H54 (cell line): ENCODE measurements around the gene TMUB1.

Source experiments
- DNase-seq: peaks from one replicate; pipeline ENCODE4 v3.0.0; 2011; ENCODE audit warnings: low spot score, mixed read lengths; ENCODE audit not compliant: insufficient read length
- FAIRE-seq: peaks from 3 replicates; lab custom pipeline; 2011; peaks lifted over from hg19 to GRCh38; lab: Jason Lieb, UNC
- POLR2A ChIP-seq: IDR thresholded peaks from 2 replicates; pipeline ENCODE4 v1.6.1; 2011; ENCODE audit warnings: low read depth, mild to moderate bottlenecking, low read length

TMUB1 gene

GRCh38 chr7:151070574-151070960 is 12.7 kb downstream of the TMUB1 start:
- DNase-seq, result no peak
- FAIRE-seq, result no peak
- no peak for TF ChIP-seq POLR2A

- FAIRE-seq, result no peak
- no peak for TF ChIP-seq POLR2A
- DNase-seq, result no peak
These were observed 13.3 kb downstream of the TMUB1 start for GRCh38 chr7:151069841-151070573.

- FAIRE-seq, result no peak
- no peak for DNase-seq
- no peak for TF ChIP-seq POLR2A
These were observed 15.1 kb downstream of the TMUB1 start for GRCh38 chr7:151068069-151068773.

- FAIRE-seq, result no peak
- DNase-seq, result no peak
- no peak for TF ChIP-seq POLR2A
These were observed 16.9 kb downstream of the TMUB1 start for GRCh38 chr7:151066273-151066974.

- TF ChIP-seq POLR2A, result no peak
- FAIRE-seq, result no peak
- DNase-seq, result no peak
These were observed 17.8 kb downstream of the TMUB1 start for GRCh38 chr7:151065516-151065915.

- no peak for DNase-seq
These were observed 18.3 kb downstream of the TMUB1 start for GRCh38 chr7:151064993-151065392.

GRCh38 chr7:151064454-151064853 is 18.8 kb downstream of the TMUB1 start:
- TF ChIP-seq POLR2A, result no peak
- DNase-seq, result no peak
- FAIRE-seq, result no peak

More at GRCh38 chr7:151064993-151065392, 18.3 kb downstream of the TMUB1 start:
- TF ChIP-seq POLR2A, result no peak
- no peak for FAIRE-seq

- no peak for TF ChIP-seq POLR2A
- DNase-seq (no peak), FAIRE-seq (no peak)
These were observed 20.1 kb downstream of the TMUB1 start for GRCh38 chr7:151063212-151063561.

- FAIRE-seq (no peak), DNase-seq (peak; percentile 57)
- TF ChIP-seq POLR2A, result no peak
These were observed 20.7 kb downstream of the TMUB1 start for GRCh38 chr7:151062399-151063211.

- DNase-seq, result no peak
- no peak for FAIRE-seq
- TF ChIP-seq POLR2A, result no peak
These were observed 21.2 kb downstream of the TMUB1 start for GRCh38 chr7:151062111-151062398.

GRCh38 chr7:151061213-151062110 is 21.8 kb downstream of the TMUB1 start:
- TF ChIP-seq POLR2A, result peak; percentile 38
- DNase-seq, result no peak
- FAIRE-seq, result no peak

GRCh38 chr7:151060416-151061212 is 22.7 kb downstream of the TMUB1 start:
- TF ChIP-seq POLR2A, result peak; percentile 54
- DNase-seq, result peak; percentile 73
- FAIRE-seq, result no peak
